Sigmoid colon (tissue), 7 donors: ENCODE results near the gene SLC45A3. TPM values are rescaled to one million over a fixed set of nuclear protein-coding genes. Genes with fewer than 3 reads are reported as not detected.

Experiments used
- DNase-seq: peaks from one replicate; pipeline ENCODE4 v3.0.0-alpha.2; 2019
- H3K27ac ChIP-seq, 4 donors: fragments of 200-600 bp; sonication (generic); one replicate each; pipeline ENCODE4 v1.5.1; 2016 to 2019; ENCODE audit warnings: mild to moderate bottlenecking in 1 of 4
- H3K27me3 ChIP-seq, 3 donors: fragments of 200-600 bp; sonication (generic); one replicate each; pipeline ENCODE4 v1.5.1; 2019; ENCODE audit warnings: mild to moderate bottlenecking in 1 of 3
- H3K36me3 ChIP-seq, 4 donors: fragments of 200-600 bp; sonication (generic); one replicate each; pipeline ENCODE4 v1.5.1; 2016 to 2019
- H3K4me1 ChIP-seq, 4 donors: fragments of 200-600 bp; sonication (generic); one replicate each; pipeline ENCODE4 v1.5.1; 2017 to 2019
- H3K4me3 ChIP-seq, 4 donors: fragments of 200-600 bp; sonication (generic); one replicate each; pipeline ENCODE4 v1.5.1; 2017 to 2019; ENCODE audit warnings: mild to moderate bottlenecking in 2 of 4, moderate library complexity in 1 of 4
- H3K9me3 ChIP-seq, 4 donors: fragments of 200-600 bp in 3 of 4; sonication (generic) in 3 of 4; one replicate each; pipeline versions ENCODE4 v1.5.1 to v1.6.1; 2013 to 2019
- EP300 ChIP-seq, 4 donors: sonication (generic); formaldehyde crosslinking; IDR thresholded peaks; one replicate each; pipeline ENCODE4 v1.6.1; 2017; ENCODE audit warnings: antibody characterized with exemption in 4 of 4
- POLR2A ChIP-seq, 2 donors: fragments of 450-650 bp; IDR thresholded peaks; one replicate each; pipeline ENCODE4 v1.6.1; 2016; ENCODE audit warnings: antibody characterized with exemption in 2 of 2, mild to moderate bottlenecking in 2 of 2, moderate library complexity in 2 of 2
- POLR2AphosphoS5 ChIP-seq, 4 donors: sonication (generic); formaldehyde crosslinking; IDR thresholded peaks; one replicate each; pipeline ENCODE4 v1.6.1; 2017; ENCODE audit warnings: antibody characterized with exemption in 4 of 4
- WGBS, 2 donors: extraction: QIAGEN DNeasy Blood & Tissue Kit; methylation state at CpG; one replicate each; pipeline ENCODE4 v1.1.7; 2013; 5-methylcytosine and 5-hydroxymethylcytosine counted together
- intact Hi-C: fragments of 100-400 bp; cut with DNase I; formaldehyde crosslinking; loops from one replicate; pipeline ENCODE4 v1.15.1; 2023
- polyA plus RNA-seq, 3 donors: library from polyadenylated mRNA; stranded (reverse); fragments of 200-250 nt; gene quantifications; one replicate each; pipeline ENCODE4 v1.2.3, GENCODE V29; 2013
- total RNA-seq, 4 donors: library from RNA; depleted of rRNA; stranded (reverse); fragments of >200 nt; gene quantifications; one replicate each; pipeline ENCODE4 v1.1.0, GENCODE V29; 2016
- TF ChIP-seq, protein P1 (sequence below), 4 experiments: fragments of 450-650 bp in 3 of 4; fragments of 200-600 bp in 1 of 4; IDR thresholded peaks; one replicate each; pipeline ENCODE4 v1.5.1; 2016 to 2019; ENCODE audit warnings: antibody characterized with exemption in 4 of 4, mild to moderate bottlenecking in 3 of 4, moderate library complexity in 2 of 4
- donor health status: healthy with polysubstance abuse.
- donor health status: Bipolar disorder and iron deficiency.
- donor health status: healthy.

The SLC45A3 gene
- total and polyA plus RNA-seq, 7 donors, result 0.68 to 15.2 (median 2.2) TPM

DNA sequence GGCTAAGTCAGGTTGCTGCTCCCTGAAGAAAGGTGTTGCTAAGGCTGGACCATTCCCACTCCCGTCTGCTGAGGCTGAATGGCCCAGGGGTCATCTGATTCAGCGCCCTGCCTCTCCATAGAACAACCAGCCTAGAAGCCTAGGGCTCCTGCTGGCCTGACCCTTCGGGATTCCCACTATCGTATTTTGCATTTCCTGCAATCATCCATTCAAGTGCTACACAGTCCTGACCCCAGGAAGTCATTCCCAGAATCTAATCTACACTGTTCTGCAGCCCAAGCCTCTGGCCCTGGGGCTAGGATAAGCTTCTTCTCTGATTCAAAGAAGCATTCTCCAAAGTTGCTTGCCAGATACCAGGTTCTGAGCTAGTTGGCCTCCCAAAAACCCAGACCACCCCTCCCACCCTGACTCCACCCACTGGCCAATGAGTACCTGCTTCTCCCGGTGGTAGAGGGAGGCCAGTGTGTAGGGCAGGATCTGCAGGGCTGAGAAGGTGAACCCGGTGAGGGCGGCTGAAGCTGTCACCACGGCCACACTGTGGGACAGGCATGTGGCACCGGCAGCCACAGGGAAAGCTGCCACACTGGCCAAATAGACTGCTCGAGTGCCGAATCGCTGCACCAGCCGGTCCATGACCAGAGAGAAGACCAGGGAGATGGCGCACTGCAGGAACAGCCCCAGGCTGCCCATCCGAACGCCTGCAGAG, 18.7 kb downstream of the SLC45A3 start:
- H3K9me3 ChIP-seq, result no peaks in the 10 kb centered on the region
- no peak for DNase-seq
- 87% methylated on average over 16 of the region's 16 CpGs for WGBS, 2 donors
- peaks cover 0 to 4% (median 1%) of the 10 kb centered on the region in 4 donors for H3K4me1 ChIP-seq
- no peaks in the 10 kb centered on the region for H3K27me3 ChIP-seq
- H3K27ac ChIP-seq, result no peak overlapping the region
- no peaks in the 10 kb centered on the region for H3K36me3 ChIP-seq
- intact Hi-C loops, result no loop called here
- TF ChIP-seq POLR2AphosphoS5 (IDR thresholded peaks at IDR 0.05) (no peak), EP300 (IDR thresholded peaks at IDR 0.05) (no peak), POLR2A (IDR thresholded peaks at IDR 0.05) (no peak)
- TF ChIP-seq, protein P1, sequence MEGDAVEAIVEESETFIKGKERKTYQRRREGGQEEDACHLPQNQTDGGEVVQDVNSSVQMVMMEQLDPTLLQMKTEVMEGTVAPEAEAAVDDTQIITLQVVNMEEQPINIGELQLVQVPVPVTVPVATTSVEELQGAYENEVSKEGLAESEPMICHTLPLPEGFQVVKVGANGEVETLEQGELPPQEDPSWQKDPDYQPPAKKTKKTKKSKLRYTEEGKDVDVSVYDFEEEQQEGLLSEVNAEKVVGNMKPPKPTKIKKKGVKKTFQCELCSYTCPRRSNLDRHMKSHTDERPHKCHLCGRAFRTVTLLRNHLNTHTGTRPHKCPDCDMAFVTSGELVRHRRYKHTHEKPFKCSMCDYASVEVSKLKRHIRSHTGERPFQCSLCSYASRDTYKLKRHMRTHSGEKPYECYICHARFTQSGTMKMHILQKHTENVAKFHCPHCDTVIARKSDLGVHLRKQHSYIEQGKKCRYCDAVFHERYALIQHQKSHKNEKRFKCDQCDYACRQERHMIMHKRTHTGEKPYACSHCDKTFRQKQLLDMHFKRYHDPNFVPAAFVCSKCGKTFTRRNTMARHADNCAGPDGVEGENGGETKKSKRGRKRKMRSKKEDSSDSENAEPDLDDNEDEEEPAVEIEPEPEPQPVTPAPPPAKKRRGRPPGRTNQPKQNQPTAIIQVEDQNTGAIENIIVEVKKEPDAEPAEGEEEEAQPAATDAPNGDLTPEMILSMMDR (IDR thresholded peaks at IDR 0.05), result no peak
- H3K4me3 ChIP-seq, result no peak overlapping the region

DNA sequence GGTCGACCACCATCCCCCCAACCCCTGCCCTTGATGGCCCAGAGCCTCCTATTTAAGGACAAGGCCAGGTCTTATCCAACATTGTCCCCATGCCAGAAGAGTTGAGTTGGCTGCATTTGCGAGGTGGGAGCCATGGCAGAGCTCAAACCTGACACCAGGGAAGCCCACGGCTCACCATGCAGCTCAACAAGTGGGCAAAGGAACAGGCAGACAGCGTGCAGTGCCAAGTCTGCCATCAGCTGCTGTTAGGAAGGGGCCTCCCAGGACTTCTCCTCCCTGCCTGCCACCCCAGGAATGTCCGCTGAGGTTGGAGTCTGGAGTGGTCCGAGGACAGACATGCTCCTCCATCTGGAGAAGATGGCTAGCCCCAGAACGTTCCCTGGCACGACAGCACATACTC, 19.9 kb downstream of the SLC45A3 start:
- Histone ChIP-seq H3K27me3 (no peaks in the 10 kb centered on the region), H3K36me3 (no peaks in the 10 kb centered on the region), H3K4me3 (no peak overlapping the region), H3K9me3 (no peaks in the 10 kb centered on the region), H3K4me1 (peaks cover 0 to 4% (median 1%) of the 10 kb centered on the region in 4 donors), H3K27ac (no peak overlapping the region)
- TF ChIP-seq EP300 (IDR thresholded peaks at IDR 0.05) (no peak), POLR2A (IDR thresholded peaks at IDR 0.05) (no peak), POLR2AphosphoS5 (IDR thresholded peaks at IDR 0.05) (no peak)
- TF ChIP-seq, protein P1 (IDR thresholded peaks at IDR 0.05), result no peak
- intact Hi-C loops, result no loop called here
- DNase-seq, result no peak
- 83 to 84% methylated on average over 8 of the region's 8 CpGs for WGBS, 2 donors

DNA sequence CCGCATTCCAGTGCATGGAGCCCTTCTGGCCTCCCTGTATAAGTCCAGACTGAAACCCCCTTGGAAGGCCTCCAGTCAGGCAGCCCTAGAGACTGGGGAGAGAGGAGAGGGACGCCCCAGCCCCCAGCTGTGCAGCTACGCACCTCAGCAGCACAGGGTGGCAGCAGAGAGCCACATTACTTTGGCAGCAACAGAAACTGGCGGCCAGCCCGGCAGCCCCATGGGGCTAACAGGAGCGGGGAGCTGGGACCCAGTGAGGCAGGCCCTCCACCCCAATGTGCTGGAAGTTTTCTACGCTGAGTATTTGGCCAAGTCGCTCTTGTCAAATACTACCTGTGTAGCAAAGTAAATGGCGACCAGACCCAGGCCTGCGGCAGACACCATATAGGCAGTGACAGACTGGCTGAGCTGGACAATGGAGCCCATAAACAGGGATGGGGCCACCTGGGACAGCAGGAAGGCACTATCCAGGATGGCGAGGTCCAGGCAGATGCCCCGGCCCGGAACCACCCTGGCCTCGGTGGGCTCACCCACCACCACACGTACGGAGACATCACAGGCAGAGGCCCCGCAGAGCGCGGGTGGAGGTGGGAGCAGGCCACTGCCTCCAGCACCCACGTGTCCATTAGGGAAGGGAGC, 21.2 kb downstream of the SLC45A3 start:
- 48 to 56% methylated on average over 20 of the region's 20 CpGs for WGBS, 2 donors
- no peaks in the 10 kb centered on the region for H3K27me3 ChIP-seq
- peak; percentile 88 for DNase-seq
- H3K36me3 ChIP-seq, result no peaks in the 10 kb centered on the region
- intact Hi-C loops, result loop anchor here (1.0 to 5.0 kb wide), 3 partner anchors 52 to 318 kb away; no protein-coding TSS in a partner anchor
- no peaks in the 10 kb centered on the region for H3K9me3 ChIP-seq
- H3K4me3 ChIP-seq, result no peak overlapping the region
- TF ChIP-seq POLR2A (IDR thresholded peaks at IDR 0.05) (no peak), EP300 (IDR thresholded peaks at IDR 0.05) (no peak), POLR2AphosphoS5 (IDR thresholded peaks at IDR 0.05) (peak in 2 of 4 donors; percentile 37 to 39)
- TF ChIP-seq, protein P1 (IDR thresholded peaks at IDR 0.05), result peak; percentile 74 to 87 (median 80)
- H3K4me1 ChIP-seq, result peaks cover 0 to 4% (median 1%) of the 10 kb centered on the region in 4 donors
- no peak overlapping the region for H3K27ac ChIP-seq

DNA sequence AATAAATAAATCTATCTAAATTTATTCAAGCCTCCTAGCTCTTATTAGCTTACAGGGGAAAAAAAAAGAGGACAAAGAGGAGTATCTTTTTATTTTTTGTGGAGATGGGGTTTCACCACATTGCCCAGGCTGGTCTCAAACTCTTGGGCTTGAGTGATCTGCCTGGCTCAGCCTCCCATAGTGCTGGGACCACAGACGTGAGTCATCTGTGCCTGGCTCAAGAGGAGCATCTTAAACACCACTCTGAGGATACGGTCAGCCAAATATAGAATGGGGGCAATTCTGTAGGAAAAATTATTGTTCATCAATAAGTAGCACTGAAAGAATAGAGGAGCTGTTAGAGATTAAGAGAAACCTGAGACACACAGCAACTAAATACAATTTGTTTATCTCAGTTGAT, 24.1 kb downstream of the SLC45A3 start:
- Histone ChIP-seq H3K27ac (no peak overlapping the region), H3K27me3 (no peaks in the 10 kb centered on the region), H3K4me1 (peaks cover 0 to 4% (median 1%) of the 10 kb centered on the region in 4 donors), H3K9me3 (no peaks in the 10 kb centered on the region), H3K36me3 (no peaks in the 10 kb centered on the region), H3K4me3 (no peak overlapping the region)
- DNase-seq, result no peak
- WGBS, 2 donors, result 77 to 78% methylated on average over 2 of the region's 2 CpGs
- TF ChIP-seq EP300 (IDR thresholded peaks at IDR 0.05) (no peak), POLR2AphosphoS5 (IDR thresholded peaks at IDR 0.05) (no peak), POLR2A (IDR thresholded peaks at IDR 0.05) (no peak)
- TF ChIP-seq, protein P1 (IDR thresholded peaks at IDR 0.05), result no peak
- intact Hi-C loops, result loop anchor here (5.0 kb wide), 1 partner anchor 129 kb away; no protein-coding TSS in a partner anchor
